Progenitor cell of endocrine pancreas (in vitro differentiated cells): ENCODE measurements around the gene CACNB4. TPM values are rescaled to one million over a fixed set of nuclear protein-coding genes. Genes with fewer than 3 reads are reported as not detected.
"Not testable (repeated sequence)": the region's sequence is repeated elsewhere in the genome, so short reads cannot be mapped to it uniquely, and the experiment has no call there.

Experiments
- DNase-seq: peaks from one replicate; pipeline ENCODE4 v3.0.0; 2021; ENCODE audit warnings: low spot score; ENCODE audit not compliant: unreplicated experiment
- H3K27ac Mint-ChIP-seq: 2 replicates; pipeline ENCODE4 v1.8.0; 2021; ENCODE audit warnings: mild to moderate bottlenecking, moderate library complexity, mixed read lengths
- H3K27me3 Mint-ChIP-seq: 2 replicates; pipeline ENCODE4 v1.8.0; 2021; ENCODE audit warnings: mixed read lengths
- H3K36me3 Mint-ChIP-seq: 2 replicates; pipeline ENCODE4 v1.8.0; 2022; ENCODE audit warnings: mixed read lengths; ENCODE audit not compliant: insufficient read depth
- H3K4me1 Mint-ChIP-seq: 2 replicates; pipeline ENCODE4 v1.8.0; 2021; ENCODE audit warnings: low read depth, mixed read lengths
- H3K4me3 Mint-ChIP-seq: 2 replicates; pipeline ENCODE4 v1.8.0; 2021; ENCODE audit warnings: low read depth, mild to moderate bottlenecking, moderate library complexity, mixed read lengths
- H3K9me3 Mint-ChIP-seq: 2 replicates; pipeline ENCODE4 v1.8.0; 2021; ENCODE audit warnings: low read depth, mixed read lengths
- total RNA-seq: library from RNA; stranded (reverse); gene quantifications from 2 replicates; pipeline ENCODE4 v1.2.1, GENCODE V29; 2021
- TF ChIP-seq, protein P1 (sequence below): fragments of 200-600 bp; sonication (generic); IDR thresholded peaks from one replicate; pipeline ENCODE4 v1.5.0; 2021; ENCODE audit warnings: antibody characterized with exemption, mild to moderate bottlenecking; ENCODE audit not compliant: unreplicated experiment

Gene CACNB4
- total RNA-seq, 1 donor from 2014 or later = 2.5 TPM

DNA sequence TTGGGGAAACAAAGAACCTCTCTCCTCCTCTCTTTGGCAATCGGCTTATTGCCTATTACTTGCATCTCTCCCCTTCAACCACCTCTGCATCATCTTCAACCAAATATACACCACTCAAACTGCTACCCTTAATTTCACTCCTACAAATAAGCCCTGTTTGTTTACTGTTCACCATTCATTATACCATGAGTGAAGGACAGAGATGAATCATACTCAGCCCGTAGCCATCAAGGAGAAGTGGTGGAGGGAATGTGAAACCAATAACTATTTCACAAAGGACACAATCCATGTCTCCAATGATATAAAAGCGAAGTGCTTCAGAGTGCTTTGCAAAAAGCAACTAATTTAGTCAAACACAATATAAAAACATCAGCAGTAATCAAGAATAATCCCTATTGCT is 76.8 kb downstream of the CACNB4 start:
- TF ChIP-seq, protein P1, sequence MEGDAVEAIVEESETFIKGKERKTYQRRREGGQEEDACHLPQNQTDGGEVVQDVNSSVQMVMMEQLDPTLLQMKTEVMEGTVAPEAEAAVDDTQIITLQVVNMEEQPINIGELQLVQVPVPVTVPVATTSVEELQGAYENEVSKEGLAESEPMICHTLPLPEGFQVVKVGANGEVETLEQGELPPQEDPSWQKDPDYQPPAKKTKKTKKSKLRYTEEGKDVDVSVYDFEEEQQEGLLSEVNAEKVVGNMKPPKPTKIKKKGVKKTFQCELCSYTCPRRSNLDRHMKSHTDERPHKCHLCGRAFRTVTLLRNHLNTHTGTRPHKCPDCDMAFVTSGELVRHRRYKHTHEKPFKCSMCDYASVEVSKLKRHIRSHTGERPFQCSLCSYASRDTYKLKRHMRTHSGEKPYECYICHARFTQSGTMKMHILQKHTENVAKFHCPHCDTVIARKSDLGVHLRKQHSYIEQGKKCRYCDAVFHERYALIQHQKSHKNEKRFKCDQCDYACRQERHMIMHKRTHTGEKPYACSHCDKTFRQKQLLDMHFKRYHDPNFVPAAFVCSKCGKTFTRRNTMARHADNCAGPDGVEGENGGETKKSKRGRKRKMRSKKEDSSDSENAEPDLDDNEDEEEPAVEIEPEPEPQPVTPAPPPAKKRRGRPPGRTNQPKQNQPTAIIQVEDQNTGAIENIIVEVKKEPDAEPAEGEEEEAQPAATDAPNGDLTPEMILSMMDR = no peak
- Mint-ChIP-seq H3K27me3 (peaks cover 9% of the 10 kb centered on the region), H3K4me3 (no peak overlapping the region), H3K9me3 (no peaks in the 10 kb centered on the region), H3K4me1 (peaks cover 3% of the 10 kb centered on the region), H3K27ac (no peak overlapping the region), H3K36me3 (no peaks in the 10 kb centered on the region)
- DNase-seq = no peak

DNA sequence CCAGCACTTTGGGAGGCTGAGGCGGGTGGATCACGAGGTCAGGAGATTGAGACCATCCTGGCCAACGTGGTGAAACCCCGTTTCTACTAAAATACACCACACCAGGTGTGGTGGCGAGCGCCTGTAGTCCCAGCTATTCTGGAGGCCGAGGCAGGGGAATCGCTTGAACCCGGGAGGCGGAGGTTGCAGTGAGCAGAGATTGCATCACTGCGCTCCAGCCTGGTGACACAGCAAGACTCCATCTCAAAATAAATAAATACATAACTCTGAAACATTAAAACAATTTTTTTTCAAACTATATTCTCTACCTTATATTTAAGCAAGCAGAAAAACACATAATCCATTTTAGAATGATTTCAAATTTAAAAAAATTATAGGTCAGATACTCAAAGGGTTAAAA is 77.8 kb downstream of the CACNB4 start:
- H3K27me3 Mint-ChIP-seq, H3K9me3 Mint-ChIP-seq, H3K27ac Mint-ChIP-seq, H3K4me1 Mint-ChIP-seq, H3K4me3 Mint-ChIP-seq, H3K36me3 Mint-ChIP-seq, DNase-seq: not testable (repeated sequence)

DNA sequence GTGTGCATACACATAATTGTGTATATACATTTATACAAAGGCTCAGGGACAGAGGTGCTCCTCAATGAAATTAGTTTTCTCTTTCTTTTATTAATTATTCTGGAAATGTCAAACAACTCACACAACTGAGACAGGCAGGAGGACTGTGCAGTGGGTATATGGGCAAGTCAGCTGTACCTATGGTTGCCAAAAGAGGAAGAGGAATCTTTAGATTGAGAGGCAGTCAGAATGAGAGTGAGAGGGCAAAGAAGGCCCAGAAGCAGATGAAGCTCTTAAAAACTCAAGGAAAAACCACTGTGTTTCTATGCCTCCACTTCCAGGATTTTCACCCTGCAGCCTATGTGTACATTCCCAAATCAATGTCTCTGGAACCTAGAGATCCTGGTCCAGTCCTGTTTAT is 79.1 kb downstream of the CACNB4 start:
- TF ChIP-seq, protein P1 = no peak
- Mint-ChIP-seq H3K36me3 (no peaks in the 10 kb centered on the region), H3K4me1 (peaks cover 4% of the 10 kb centered on the region), H3K27me3 (peaks cover 9% of the 10 kb centered on the region), H3K9me3 (no peaks in the 10 kb centered on the region), H3K4me3 (no peak overlapping the region), H3K27ac (no peak overlapping the region)
- DNase-seq = no peak

DNA sequence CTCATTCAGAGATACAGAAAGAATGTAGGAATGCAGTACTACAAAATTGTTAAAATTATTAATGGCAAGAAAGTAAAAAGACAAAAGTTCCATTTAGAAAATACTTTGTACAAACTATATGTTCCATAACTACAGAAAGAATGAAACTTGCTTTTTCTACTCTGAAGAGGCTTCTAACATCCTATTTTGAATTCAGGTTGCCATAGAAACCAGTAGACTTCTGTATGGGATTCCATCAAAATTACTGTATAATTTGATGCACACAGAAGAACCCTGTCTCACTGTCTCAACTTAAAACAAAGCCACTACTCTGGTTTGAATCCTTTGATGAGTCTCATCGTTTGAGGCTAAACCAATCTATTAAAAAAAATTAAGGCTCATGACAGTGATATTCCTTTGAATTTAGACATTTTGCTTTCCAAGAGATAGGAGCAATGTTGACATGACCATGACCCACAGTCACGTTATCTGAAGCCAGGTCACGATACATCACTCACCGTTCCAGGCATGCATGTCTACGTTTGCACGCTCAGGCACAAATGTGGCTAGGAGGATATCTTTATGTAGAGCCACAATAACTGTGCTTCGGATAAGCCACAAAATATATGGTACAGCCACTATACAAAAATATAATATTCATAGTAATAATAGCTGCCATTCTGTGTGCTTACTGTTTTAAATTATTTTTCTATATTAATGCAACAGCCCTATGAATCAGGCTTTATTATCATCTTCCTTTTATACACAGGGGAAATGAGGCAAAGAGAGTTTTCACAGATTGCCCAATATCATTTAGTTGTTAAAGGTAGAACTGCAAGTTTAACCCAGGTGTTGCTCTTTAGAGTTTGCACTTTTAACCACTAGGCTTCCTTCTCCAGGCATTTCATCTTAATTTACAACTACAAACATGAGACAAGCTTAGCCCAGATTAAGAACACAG is 82.4 kb downstream of the CACNB4 start:
- peaks cover 4% of the 10 kb centered on the region for H3K4me1 Mint-ChIP-seq
- DNase-seq = no peak
- H3K27ac Mint-ChIP-seq = no peak overlapping the region
- peaks cover 10% of the 10 kb centered on the region for H3K27me3 Mint-ChIP-seq
- TF ChIP-seq, protein P1 = no peak
- H3K36me3 Mint-ChIP-seq = no peaks in the 10 kb centered on the region
- H3K4me3 Mint-ChIP-seq = no peak overlapping the region
- no peaks in the 10 kb centered on the region for H3K9me3 Mint-ChIP-seq

DNA sequence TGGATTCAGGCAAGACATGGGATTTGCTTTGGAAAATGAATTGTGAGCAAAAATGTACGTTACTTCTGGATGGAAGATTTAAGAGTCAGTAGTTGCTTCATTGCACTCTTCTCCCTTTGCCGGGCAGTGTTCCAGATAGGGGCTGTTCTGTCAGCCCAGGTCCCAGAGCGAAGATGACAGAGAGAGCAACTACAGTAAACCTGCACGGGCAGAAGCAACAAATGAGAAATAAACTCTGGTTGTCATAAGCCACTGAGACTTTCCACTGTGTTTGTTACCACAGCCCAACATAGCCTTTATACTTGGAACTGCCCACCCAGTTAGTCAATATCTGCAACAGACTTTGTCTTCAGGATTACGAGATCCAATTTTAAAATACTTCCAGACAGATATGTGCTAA is 83.3 kb downstream of the CACNB4 start:
- H3K27me3 Mint-ChIP-seq = peaks cover 8% of the 10 kb centered on the region
- no peak for DNase-seq
- H3K4me1 Mint-ChIP-seq = peaks cover 4% of the 10 kb centered on the region
- no peak overlapping the region for H3K27ac Mint-ChIP-seq
- no peaks in the 10 kb centered on the region for H3K36me3 Mint-ChIP-seq
- H3K4me3 Mint-ChIP-seq = no peak overlapping the region
- H3K9me3 Mint-ChIP-seq = no peaks in the 10 kb centered on the region
- TF ChIP-seq, protein P1 = no peak

DNA sequence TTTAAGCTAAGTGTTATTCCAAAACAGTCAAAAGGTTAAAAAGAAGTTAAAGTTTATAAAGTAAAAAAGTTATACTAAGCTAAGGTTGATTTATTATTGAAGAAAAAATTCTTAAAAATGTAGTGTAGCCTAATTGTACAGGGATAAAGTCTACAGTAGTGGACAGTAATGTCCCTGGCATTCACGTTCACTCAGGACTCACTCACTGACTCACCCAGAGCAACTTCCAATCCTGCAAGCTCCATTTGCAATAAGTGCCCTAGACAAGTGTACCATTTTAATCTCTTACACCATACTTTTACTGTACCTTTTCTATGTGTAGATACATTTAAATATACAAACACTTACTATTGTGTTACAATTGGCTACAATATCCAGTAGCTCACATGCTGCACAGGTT is 86.1 kb downstream of the CACNB4 start:
- TF ChIP-seq, protein P1 = no peak
- peaks cover 8% of the 10 kb centered on the region for H3K27me3 Mint-ChIP-seq
- H3K27ac Mint-ChIP-seq = no peak overlapping the region
- H3K4me3 Mint-ChIP-seq = no peak overlapping the region
- peaks cover 1% of the 10 kb centered on the region for H3K4me1 Mint-ChIP-seq
- no peaks in the 10 kb centered on the region for H3K36me3 Mint-ChIP-seq
- DNase-seq = no peak
- no peaks in the 10 kb centered on the region for H3K9me3 Mint-ChIP-seq
